Chondrocyte (in vitro differentiated cells): ENCODE data around the gene TNRC6C. TPM values are rescaled to one million over a fixed set of nuclear protein-coding genes. Genes with fewer than 3 reads are reported as not detected.

Experiments used
- DNase-seq: peaks from one replicate; pipeline ENCODE4 v3.0.0; 2021; ENCODE audit warnings: mixed read lengths, low spot score
- H3K27ac Mint-ChIP-seq: one replicate; pipeline ENCODE4 v1.8.0; 2021; ENCODE audit warnings: mild to moderate bottlenecking, moderate library complexity, mixed read lengths; ENCODE audit not compliant: unreplicated experiment
- H3K27me3 Mint-ChIP-seq: 2 replicates; pipeline ENCODE4 v1.8.0; 2021; ENCODE audit warnings: low read depth, mixed read lengths
- H3K36me3 Mint-ChIP-seq: 2 replicates; pipeline ENCODE4 v1.8.0; 2021; ENCODE audit warnings: low read depth, mixed read lengths
- H3K4me1 Mint-ChIP-seq: 2 replicates; pipeline ENCODE4 v1.8.0; 2021; ENCODE audit warnings: low read depth, mild to moderate bottlenecking, mixed read lengths
- H3K4me3 Mint-ChIP-seq: one replicate; pipeline ENCODE4 v1.8.0; 2021; ENCODE audit warnings: mild to moderate bottlenecking, moderate library complexity, mixed read lengths; ENCODE audit not compliant: unreplicated experiment
- H3K9me3 Mint-ChIP-seq: 2 replicates; pipeline ENCODE4 v1.8.0; 2021; ENCODE audit warnings: low read depth, mixed read lengths
- total RNA-seq: library from RNA; stranded (reverse); gene quantifications from 3 replicates; pipeline ENCODE4 v1.2.1, GENCODE V29; 2021
- TF ChIP-seq, protein P1 (sequence below): fragments of 200-600 bp; sonication (generic); IDR thresholded peaks from 2 replicates; pipeline ENCODE4 v1.5.0; 2021; ENCODE audit warnings: antibody characterized with exemption, mild to moderate bottlenecking, moderate library complexity

TNRC6C gene
- total RNA-seq, 1 donor from 2014 or later = 19.8 TPM

DNA sequence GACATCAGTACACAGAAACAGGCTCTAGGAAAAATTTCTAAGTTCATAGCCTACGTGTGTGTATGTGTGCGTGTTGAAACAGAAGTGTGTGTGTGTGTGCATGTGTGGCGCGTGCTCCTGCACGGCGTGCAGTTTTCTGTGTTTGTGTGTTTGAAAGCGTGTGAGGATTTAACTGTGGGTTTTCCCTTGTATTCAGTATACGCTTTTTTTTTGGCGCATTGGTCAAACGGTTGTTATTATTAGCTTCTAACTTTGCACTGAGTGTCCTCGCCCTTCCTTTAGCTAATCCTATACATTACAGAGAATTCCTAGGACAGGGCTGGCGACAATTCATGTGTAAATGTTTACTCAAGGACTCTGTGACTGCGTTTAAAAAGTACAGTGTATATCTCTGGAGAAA, 147.0 kb downstream of the TNRC6C start:
- Mint-ChIP-seq H3K36me3 (peaks cover 19% of the 10 kb centered on the region), H3K4me1 (peaks cover 12% of the 10 kb centered on the region), H3K9me3 (peaks cover 9% of the 10 kb centered on the region), H3K4me3 (no peak overlapping the region), H3K27ac (no peak overlapping the region), H3K27me3 (no peaks in the 10 kb centered on the region)
- no peak for DNase-seq
- TF ChIP-seq, protein P1, sequence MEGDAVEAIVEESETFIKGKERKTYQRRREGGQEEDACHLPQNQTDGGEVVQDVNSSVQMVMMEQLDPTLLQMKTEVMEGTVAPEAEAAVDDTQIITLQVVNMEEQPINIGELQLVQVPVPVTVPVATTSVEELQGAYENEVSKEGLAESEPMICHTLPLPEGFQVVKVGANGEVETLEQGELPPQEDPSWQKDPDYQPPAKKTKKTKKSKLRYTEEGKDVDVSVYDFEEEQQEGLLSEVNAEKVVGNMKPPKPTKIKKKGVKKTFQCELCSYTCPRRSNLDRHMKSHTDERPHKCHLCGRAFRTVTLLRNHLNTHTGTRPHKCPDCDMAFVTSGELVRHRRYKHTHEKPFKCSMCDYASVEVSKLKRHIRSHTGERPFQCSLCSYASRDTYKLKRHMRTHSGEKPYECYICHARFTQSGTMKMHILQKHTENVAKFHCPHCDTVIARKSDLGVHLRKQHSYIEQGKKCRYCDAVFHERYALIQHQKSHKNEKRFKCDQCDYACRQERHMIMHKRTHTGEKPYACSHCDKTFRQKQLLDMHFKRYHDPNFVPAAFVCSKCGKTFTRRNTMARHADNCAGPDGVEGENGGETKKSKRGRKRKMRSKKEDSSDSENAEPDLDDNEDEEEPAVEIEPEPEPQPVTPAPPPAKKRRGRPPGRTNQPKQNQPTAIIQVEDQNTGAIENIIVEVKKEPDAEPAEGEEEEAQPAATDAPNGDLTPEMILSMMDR = no peak

DNA sequence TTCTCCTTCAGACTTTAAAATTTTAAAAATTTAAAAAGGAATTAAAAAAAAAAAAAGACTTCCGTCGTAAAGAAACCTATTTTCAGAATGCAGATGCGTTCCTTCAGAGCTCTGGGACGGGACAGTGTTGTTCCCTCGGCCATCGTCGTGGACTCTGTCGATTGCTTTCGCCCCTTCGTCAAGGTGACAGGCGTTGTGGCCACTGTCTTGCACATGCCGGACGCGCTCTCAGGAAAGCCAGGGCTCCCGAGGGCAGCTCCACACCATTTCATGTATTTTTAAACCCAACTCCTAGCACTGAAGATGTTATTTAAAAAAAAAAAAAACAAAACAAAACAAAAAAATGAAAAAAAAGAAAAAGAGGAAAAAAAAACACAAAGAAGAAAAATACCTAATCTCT, 147.7 kb downstream of the TNRC6C start:
- no peak overlapping the region for H3K4me3 Mint-ChIP-seq
- H3K36me3 Mint-ChIP-seq = peaks cover 16% of the 10 kb centered on the region
- peaks cover 6% of the 10 kb centered on the region for H3K9me3 Mint-ChIP-seq
- no peak for DNase-seq
- no peaks in the 10 kb centered on the region for H3K27me3 Mint-ChIP-seq
- peaks cover 14% of the 10 kb centered on the region for H3K4me1 Mint-ChIP-seq
- TF ChIP-seq, protein P1 = no peak
- no peak overlapping the region for H3K27ac Mint-ChIP-seq

DNA sequence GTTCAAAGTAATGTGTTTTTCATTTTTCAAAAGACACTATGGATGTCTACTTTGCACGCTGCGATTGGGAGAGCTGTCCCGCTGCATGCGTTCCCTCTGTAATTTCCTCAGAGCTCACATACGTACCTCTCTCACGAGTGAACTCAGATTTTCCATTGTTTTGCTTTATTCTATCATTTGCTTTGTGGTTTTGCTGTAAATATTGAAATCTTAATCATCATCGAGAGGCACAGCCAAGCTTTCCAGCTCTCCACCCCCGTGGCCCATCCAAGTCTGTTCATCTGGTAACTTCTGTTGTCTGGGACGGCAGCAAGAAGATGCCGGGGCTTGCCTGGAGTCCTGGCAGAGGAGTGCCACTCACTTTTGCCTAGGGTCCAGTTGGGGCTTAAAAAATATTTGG, 149.0 kb downstream of the TNRC6C start:
- Mint-ChIP-seq H3K27ac (no peak overlapping the region), H3K36me3 (peaks cover 8% of the 10 kb centered on the region), H3K4me1 (peaks cover 15% of the 10 kb centered on the region), H3K9me3 (no peaks in the 10 kb centered on the region), H3K27me3 (no peaks in the 10 kb centered on the region), H3K4me3 (no peak overlapping the region)
- TF ChIP-seq, protein P1 = no peak
- no peak for DNase-seq

DNA sequence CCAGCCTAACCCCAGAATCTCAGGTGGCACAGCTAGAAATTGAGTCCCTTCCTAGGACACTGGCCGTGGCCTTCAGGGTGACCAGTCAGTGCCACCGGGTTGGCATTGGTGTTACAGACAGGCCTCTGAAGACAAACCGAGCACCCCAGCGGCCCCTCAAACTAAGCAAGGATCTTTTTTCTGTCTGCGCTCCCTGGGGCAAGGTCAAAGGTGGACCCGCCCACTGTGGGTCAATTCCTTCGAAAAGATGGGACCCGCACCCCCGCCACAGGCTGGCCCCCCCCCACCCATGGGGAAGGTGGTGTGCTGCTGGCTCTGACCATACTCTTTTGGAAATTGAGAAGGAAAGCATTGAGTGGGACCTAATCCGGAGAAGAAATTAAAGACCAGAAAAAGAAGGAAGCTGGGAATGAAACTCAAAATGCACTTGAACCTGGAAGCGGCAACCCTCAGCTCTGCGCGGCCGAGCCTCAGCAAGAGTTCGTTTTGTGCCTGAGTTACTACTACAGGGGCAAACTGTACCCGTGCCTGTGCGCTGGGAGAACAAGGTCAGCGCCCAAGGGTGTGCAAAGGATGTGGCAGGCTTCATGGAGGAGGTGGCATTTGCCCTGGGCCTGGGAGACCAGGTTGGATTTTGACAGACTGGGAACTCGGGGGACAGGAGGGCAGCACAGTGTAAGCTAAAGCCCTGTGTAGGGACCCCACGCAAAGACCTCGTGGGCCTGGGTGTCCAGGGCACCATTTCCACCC, 149.6 kb downstream of the TNRC6C start:
- TF ChIP-seq, protein P1 = no peak
- H3K9me3 Mint-ChIP-seq = no peaks in the 10 kb centered on the region
- H3K4me3 Mint-ChIP-seq = no peak overlapping the region
- peaks cover 8% of the 10 kb centered on the region for H3K36me3 Mint-ChIP-seq
- H3K27ac Mint-ChIP-seq = no peak overlapping the region
- H3K4me1 Mint-ChIP-seq = peaks cover 16% of the 10 kb centered on the region
- H3K27me3 Mint-ChIP-seq = no peaks in the 10 kb centered on the region
- no peak for DNase-seq

DNA sequence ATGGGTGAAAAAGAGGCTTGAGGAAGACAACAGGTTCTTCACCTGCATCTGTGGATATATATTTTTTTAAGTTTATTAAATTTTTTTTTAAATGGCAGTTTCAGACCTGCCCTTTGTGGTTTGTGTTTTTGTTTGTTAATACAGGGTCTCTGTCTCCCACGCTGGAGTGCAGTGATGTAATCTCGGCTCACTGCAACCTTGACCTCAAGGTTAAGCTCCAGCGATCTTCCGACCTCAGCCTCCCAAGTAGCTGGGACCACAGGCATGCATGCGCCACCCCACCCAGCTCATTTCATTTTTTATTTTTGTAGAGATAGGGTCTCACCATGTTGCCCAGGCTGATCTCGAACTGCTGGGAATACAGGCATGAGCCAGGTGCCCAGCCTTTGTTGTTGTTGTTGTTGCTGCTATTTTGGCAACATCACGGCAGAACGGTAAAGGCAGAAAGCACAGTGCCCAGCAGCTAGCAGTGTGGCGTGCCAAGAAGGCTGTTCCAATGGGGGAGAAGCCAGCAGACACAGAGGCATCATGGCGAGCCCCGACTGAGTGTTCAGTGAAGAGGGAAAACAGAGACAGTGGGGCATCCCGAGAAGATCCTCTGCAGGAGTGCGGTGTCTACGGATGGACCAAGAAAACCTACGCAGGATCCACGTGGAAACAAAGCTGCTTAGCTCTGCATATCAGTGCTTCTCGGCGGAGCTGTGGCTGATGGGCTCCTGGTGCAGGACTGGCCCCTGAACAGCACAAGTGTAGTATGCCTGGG, 150.4 kb downstream of the TNRC6C start:
- TF ChIP-seq, protein P1 = no peak
- Mint-ChIP-seq H3K9me3 (no peaks in the 10 kb centered on the region), H3K27ac (no peak overlapping the region), H3K27me3 (no peaks in the 10 kb centered on the region), H3K36me3 (peaks cover 5% of the 10 kb centered on the region), H3K4me3 (no peak overlapping the region), H3K4me1 (peaks cover 16% of the 10 kb centered on the region)
- DNase-seq = no peak
